Common myeloid progenitor, CD34-positive (primary cell): ENCODE measurements around the gene ABL2.

Experiments used
- CTCF ChIA-PET: fragments of 350-600 bp; sonication (Branson Sonifier 250); formaldehyde crosslinking; loops from one replicate; lab custom pipeline; 2021; ENCODE audit warnings: antibody characterized with exemption; lab: Charles Lee
- POLR2A ChIA-PET: fragments of 350-600 bp; sonication (Branson Sonifier 250); formaldehyde crosslinking; loops from one replicate; lab custom pipeline; 2021; ENCODE audit warnings: antibody characterized with exemption; lab: Charles Lee
- DNase-seq, 3 donors: peaks; one replicate each; pipeline versions ENCODE4 v3.0.0 to v3.0.0-alpha.2; 2013
- H3K27ac ChIP-seq, 2 experiments: 1 replicate in 1 of 2; 2 replicates in 1 of 2; pipeline ENCODE4 v1.7.0; 2013; ENCODE audit warnings: inconsistent platforms in 2 of 2, low read length in 2 of 2, mild to moderate bottlenecking in 2 of 2, low read depth in 1 of 2, moderate library complexity in 1 of 2; ENCODE audit not compliant: severe bottlenecking in 2 of 2, insufficient read depth in 1 of 2, poor library complexity in 1 of 2
- H3K27me3 ChIP-seq, 5 experiments: replicated peaks in 2 of 5; 1 replicate in 3 of 5; 2 replicates in 2 of 5; pipeline versions ENCODE4 v1.6.1 to v1.7.0; 2013; ENCODE audit warnings: low read length in 4 of 5, mild to moderate bottlenecking in 2 of 5, moderate library complexity in 2 of 5, inconsistent platforms in 1 of 5; ENCODE audit not compliant: insufficient read depth in 5 of 5, control insufficient read depth in 4 of 5
- H3K36me3 ChIP-seq, 4 experiments: 1 replicate in 2 of 4; 2 replicates in 2 of 4; pipeline versions ENCODE4 v1.6.1 to v1.7.0; 2013; ENCODE audit warnings: low read length in 3 of 4, control low read depth in 1 of 4, mild to moderate bottlenecking in 1 of 4; ENCODE audit not compliant: control insufficient read depth in 4 of 4, insufficient read depth in 4 of 4
- H3K4me1 ChIP-seq, 4 experiments: 1 replicate in 3 of 4; 2 replicates in 1 of 4; pipeline versions ENCODE4 v1.6.1 to v1.7.1; 2013; ENCODE audit warnings: low read length in 3 of 4, mild to moderate bottlenecking in 3 of 4, control low read depth in 1 of 4, inconsistent platforms in 1 of 4, moderate library complexity in 1 of 4; ENCODE audit not compliant: control insufficient read depth in 4 of 4, insufficient read depth in 4 of 4; ENCODE audit errors: control extremely low read depth in 1 of 4
- H3K4me3 ChIP-seq, 7 experiments: 1 replicate in 4 of 7; 2 replicates in 3 of 7; pipeline versions ENCODE4 v1.5.1 to v1.7.0; 2013; ENCODE audit warnings: mild to moderate bottlenecking in 7 of 7, low read length in 6 of 7, moderate library complexity in 6 of 7, inconsistent platforms in 2 of 7, low read depth in 2 of 7, control low read depth in 1 of 7; ENCODE audit not compliant: insufficient read depth in 4 of 7, control insufficient read depth in 1 of 7; ENCODE audit errors: extremely low read depth in 1 of 7
- H3K9me3 ChIP-seq, 5 experiments: 1 replicate in 4 of 5; 2 replicates in 1 of 5; pipeline versions ENCODE4 v1.6.1 to v1.7.1; 2013; ENCODE audit warnings: low read length in 4 of 5, mild to moderate bottlenecking in 2 of 5, inconsistent platforms in 1 of 5, low read depth in 1 of 5, moderate library complexity in 1 of 5; ENCODE audit not compliant: control insufficient read depth in 4 of 5, insufficient read depth in 2 of 5; ENCODE audit errors: control extremely low read depth in 1 of 5
- WGBS: methylation state at CpG from one replicate; pipeline ENCODE4 v1.1.5; 2013; ENCODE audit not compliant: insufficient coverage; 5-methylcytosine and 5-hydroxymethylcytosine counted together

The ABL2 gene

DNA sequence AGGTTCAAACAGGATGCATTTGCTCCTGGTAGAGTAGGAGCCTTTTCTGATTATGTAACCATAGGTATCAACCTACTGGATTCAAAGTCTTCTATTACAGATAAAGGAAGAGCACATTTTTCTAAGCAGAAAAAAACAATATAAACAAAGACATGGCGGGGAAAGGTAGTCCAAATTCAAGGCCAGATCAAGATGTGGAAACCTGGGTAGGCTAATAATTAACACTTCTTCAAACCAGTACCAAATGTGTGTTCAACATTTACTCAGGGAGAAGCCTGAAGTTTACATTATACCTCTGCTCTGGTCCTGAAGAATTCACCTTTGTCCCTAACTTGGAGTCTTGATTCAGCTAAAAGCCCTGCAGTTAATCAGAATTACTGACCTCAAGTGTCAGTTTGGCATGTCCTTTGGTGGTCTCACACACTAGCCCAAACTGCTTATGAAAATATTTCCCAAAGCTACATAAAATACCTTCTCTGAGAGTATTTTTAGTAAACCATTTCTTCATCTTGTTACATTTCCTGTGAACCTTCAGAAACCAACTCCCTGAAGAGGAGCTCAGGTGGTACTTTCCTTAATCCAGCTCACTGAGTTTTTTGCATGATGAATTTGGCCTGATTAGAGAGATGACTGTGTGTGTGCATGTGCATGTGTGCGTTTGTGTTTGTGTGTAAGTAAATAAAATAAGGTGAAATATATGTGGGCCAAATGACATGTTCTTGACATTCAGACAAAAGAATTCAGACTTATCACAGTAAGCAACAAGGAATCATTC is 77.4 kb downstream of the ABL2 start:
- ChIA-PET CTCF (no interaction called here), POLR2A (no interaction called here)
- no CpG with 5 or more reads among the region's 2 CpGs for WGBS

DNA sequence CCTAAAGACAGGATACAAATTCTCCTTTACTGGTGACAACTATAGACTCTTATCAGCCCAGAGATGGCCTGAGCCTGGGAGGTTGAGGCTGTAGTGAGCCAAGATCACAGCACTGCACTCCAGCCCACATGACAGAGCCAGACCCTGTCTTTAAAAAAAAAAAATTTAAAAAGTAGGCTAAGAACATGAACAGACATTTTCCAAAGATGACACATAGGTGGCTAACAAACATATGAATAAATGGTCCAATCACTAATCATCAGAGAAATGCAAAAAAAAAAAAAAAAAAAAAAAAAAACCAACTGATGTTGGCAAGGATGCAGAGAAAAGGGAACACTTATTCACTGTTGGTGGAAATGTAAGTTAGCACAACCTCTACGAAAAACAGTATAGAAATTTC is 82.6 kb downstream of the ABL2 start:
- H3K4me3 ChIP-seq, result no peak overlapping the region
- CTCF ChIA-PET, result no interaction called here
- H3K9me3 ChIP-seq, result peaks cover 0 to 22% (median 2%) of the 10 kb centered on the region in 5 experiments
- H3K4me1 ChIP-seq, result peaks cover 0 to 12% (median 5%) of the 10 kb centered on the region in 4 experiments
- no peaks in the 10 kb centered on the region for H3K27me3 ChIP-seq
- peaks cover 0 to 16% (median 3%) of the 10 kb centered on the region in 4 experiments for H3K36me3 ChIP-seq
- no peak overlapping the region for H3K27ac ChIP-seq
- POLR2A ChIA-PET, result no interaction called here
- WGBS, result no CpG with 5 or more reads among the region's 1 CpG
- no peak for DNase-seq

More for the DNA sequence above, 77.4 kb downstream of the ABL2 start:
- H3K4me3 ChIP-seq, result no peak overlapping the region
- peaks cover 0 to 13% (median 3%) of the 10 kb centered on the region in 4 experiments for H3K36me3 ChIP-seq
- no peak overlapping the region for H3K27ac ChIP-seq
- peaks cover 0 to 5% (median 0%) of the 10 kb centered on the region in 4 experiments for H3K4me1 ChIP-seq
- H3K27me3 ChIP-seq, result no peaks in the 10 kb centered on the region
- peaks cover 0 to 22% (median 2%) of the 10 kb centered on the region in 5 experiments for H3K9me3 ChIP-seq
- no peak for DNase-seq

DNA sequence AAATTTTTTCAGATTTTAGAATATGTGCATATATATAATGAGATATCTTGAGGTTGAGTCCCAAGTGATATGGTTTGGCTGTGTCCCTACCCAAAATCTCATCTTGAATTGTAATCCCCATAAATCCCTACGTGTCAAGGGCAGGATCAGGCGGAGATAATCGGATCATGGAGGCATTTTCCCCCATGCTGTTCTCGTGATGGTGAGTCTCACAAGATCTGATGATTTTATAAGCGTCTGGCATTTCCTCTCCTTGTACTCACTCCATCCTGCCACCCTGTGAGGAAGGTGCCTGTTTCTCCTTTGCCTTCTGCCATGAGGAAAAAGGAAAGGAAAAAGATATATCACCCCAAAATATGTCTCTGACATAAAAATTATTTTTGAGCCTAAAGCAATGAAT is 83.0 kb downstream of the ABL2 start:
- peaks cover 2 to 16% (median 9%) of the 10 kb centered on the region in 4 experiments for H3K4me1 ChIP-seq
- H3K9me3 ChIP-seq, result peaks cover 0 to 22% (median 2%) of the 10 kb centered on the region in 5 experiments
- no peak overlapping the region for H3K4me3 ChIP-seq
- peaks cover 0 to 16% (median 3%) of the 10 kb centered on the region in 4 experiments for H3K36me3 ChIP-seq
- no peak for DNase-seq
- no peaks in the 10 kb centered on the region for H3K27me3 ChIP-seq
- no peak overlapping the region for H3K27ac ChIP-seq
- ChIA-PET POLR2A (no interaction called here), CTCF (no interaction called here)
- WGBS, result 100% methylated on average over 3 of the region's 5 CpGs

DNA sequence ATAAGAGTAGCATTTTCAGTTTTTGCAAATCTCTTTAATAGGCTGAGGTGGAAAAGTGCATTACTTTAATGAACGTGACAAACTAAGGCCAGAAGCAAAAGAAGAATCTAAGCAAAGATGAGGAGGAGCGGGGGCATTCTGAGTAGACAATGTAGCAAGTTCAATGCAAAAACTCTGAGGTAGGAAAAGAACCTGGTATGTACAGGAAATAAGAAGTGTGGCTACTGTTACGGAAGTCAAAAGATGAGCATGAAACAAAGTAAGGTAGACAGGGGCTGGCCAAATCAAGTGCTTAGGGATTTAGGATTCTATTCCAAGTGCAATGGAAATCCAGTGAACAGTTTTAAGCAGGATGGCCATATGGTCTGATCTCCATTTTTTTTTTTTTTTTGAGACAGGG is 84.0 kb downstream of the ABL2 start:
- H3K36me3 ChIP-seq, result peaks cover 0 to 16% (median 3%) of the 10 kb centered on the region in 4 experiments
- H3K27ac ChIP-seq, result no peak overlapping the region
- DNase-seq, result no peak
- 97% methylated on average over 3 of the region's 3 CpGs for WGBS
- H3K27me3 ChIP-seq, result no peaks in the 10 kb centered on the region
- peaks cover 0 to 22% (median 2%) of the 10 kb centered on the region in 5 experiments for H3K9me3 ChIP-seq
- H3K4me1 ChIP-seq, result peaks cover 5 to 25% (median 13%) of the 10 kb centered on the region in 4 experiments
- H3K4me3 ChIP-seq, result no peak overlapping the region
- ChIA-PET CTCF (no interaction called here), POLR2A (no interaction called here)

DNA sequence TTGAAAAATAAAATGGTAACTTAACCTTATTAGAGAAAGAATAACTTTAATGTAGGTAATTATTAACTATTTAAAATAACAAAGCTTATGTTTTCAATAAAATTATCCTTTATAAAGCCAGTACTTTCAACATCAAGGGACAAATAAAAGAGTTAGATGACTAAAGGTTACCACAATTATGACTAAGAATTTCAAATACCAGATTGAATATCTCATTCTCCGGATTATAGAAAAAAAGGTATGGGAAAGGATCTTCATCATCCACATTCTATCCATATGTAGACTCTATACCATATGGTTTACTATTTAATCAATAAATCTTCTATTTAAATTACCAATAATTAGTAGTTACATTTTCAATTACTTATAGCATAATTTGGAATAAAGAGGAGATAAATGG is 84.9 kb downstream of the ABL2 start:
- H3K4me3 ChIP-seq, result no peak overlapping the region
- peaks cover 0 to 17% (median 2%) of the 10 kb centered on the region in 5 experiments for H3K9me3 ChIP-seq
- ChIA-PET CTCF (no interaction called here), POLR2A (no interaction called here)
- DNase-seq, result no peak
- H3K27ac ChIP-seq, result no peak overlapping the region
- peaks cover 5 to 25% (median 13%) of the 10 kb centered on the region in 4 experiments for H3K4me1 ChIP-seq
- peaks cover 0 to 16% (median 4%) of the 10 kb centered on the region in 4 experiments for H3K36me3 ChIP-seq
- H3K27me3 ChIP-seq, result no peaks in the 10 kb centered on the region
- WGBS, result no CpG with 5 or more reads among the region's 1 CpG

DNA sequence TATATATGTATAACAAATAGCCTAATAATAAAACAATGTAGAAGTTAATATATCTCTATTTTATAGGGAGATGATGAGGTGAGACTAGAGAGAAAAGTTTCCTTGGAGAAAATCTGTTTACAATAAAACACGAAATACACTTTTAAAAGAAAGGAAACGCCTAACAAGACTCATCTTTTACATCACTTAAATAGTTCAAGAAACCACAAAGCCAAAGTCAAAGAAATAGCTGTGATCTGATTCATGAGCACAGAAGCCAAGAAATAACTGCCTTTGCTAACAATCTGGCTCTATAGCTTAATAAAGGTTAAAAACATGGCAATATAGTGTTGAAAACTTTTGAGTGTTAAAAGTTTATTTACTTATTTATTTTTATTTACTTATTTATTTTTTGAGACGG is 86.2 kb downstream of the ABL2 start:
- H3K4me1 ChIP-seq, result peaks cover 5 to 25% (median 13%) of the 10 kb centered on the region in 4 experiments
- ChIA-PET CTCF (no interaction called here), POLR2A (no interaction called here)
- peaks cover 0 to 10% (median 3%) of the 10 kb centered on the region in 4 experiments for H3K36me3 ChIP-seq
- H3K27ac ChIP-seq, result no peak overlapping the region
- H3K9me3 ChIP-seq, result peaks cover 0 to 8% (median 0%) of the 10 kb centered on the region in 5 experiments
- peak in 2 of 3 donors; percentile 18 to 30 for DNase-seq
- WGBS, result no CpG with 5 or more reads among the region's 3 CpGs
- no peaks in the 10 kb centered on the region for H3K27me3 ChIP-seq
- no peak overlapping the region for H3K4me3 ChIP-seq

DNA sequence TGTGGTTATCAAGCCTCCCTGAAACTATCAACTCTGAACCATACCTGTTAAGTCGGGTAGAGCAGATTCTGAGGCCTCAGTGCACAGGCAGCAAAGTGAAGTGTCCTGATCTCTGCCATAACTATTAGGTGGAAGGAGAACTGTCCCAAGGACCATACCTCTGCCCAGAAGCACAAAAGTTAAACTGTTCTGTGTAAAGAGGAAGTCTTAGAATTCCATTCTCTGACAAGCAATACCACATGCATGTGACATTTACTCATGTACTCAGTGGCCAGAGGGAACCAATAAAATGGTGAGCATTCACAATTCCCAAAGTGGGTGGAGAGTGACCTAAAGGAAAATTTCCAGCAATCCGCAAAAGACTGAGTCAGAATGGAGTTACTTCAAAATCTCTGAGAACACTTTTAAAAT is 86.6 kb downstream of the ABL2 start:
- peak; percentile 22 to 68 (median 50) for DNase-seq
- peaks cover 0 to 4% (median 0%) of the 10 kb centered on the region in 5 experiments for H3K9me3 ChIP-seq
- POLR2A ChIA-PET, result no interaction called here

More for the DNA sequence above, 86.6 kb downstream of the ABL2 start:
- H3K36me3 ChIP-seq, result peaks cover 0 to 6% (median 2%) of the 10 kb centered on the region in 4 experiments
- peak overlapping the region in 1 of 7 experiments; percentile 20 for H3K4me3 ChIP-seq
- no peaks in the 10 kb centered on the region for H3K27me3 ChIP-seq
- peaks cover 5 to 25% (median 13%) of the 10 kb centered on the region in 4 experiments for H3K4me1 ChIP-seq
- WGBS, result 80% methylated on average over 1 of the region's 2 CpGs
- CTCF ChIA-PET, result no interaction called here
- no peak overlapping the region for H3K27ac ChIP-seq
